Mesenchymal stem cell (in vitro differentiated cells and primary cell): ENCODE results near the gene VCPKMT.

Source experiments
- DNase-seq: peaks from one replicate; pipeline ENCODE4 v3.0.0-alpha.2; 2013
- H2AFZ ChIP-seq: one replicate; pipeline ENCODE4 v1.6.1; 2013; ENCODE audit warnings: low read depth, mild to moderate bottlenecking, control low read depth, inconsistent platforms, low read length, moderate library complexity
- H2AK5ac ChIP-seq: 2 replicates; pipeline ENCODE4 v1.6.1; 2013; ENCODE audit warnings: low read length, moderate library complexity, mild to moderate bottlenecking, inconsistent platforms; ENCODE audit not compliant: severe bottlenecking
- H2BK120ac ChIP-seq: one replicate; pipeline ENCODE4 v1.6.1; 2013; ENCODE audit warnings: low read depth, mild to moderate bottlenecking, inconsistent platforms, low read length, moderate library complexity
- H2BK12ac ChIP-seq, 2 experiments: one replicate each; pipeline ENCODE4 v1.6.1; 2013; ENCODE audit warnings: inconsistent platforms in 2 of 2, low read length in 2 of 2, mild to moderate bottlenecking in 2 of 2, moderate library complexity in 2 of 2, control low read depth in 1 of 2
- H2BK15ac ChIP-seq: one replicate; pipeline ENCODE4 v1.6.1; 2013; ENCODE audit warnings: mild to moderate bottlenecking, low read depth, inconsistent platforms; ENCODE audit not compliant: poor library complexity, severe bottlenecking
- H2BK5ac ChIP-seq: 2 replicates; pipeline ENCODE4 v1.6.1; 2013; ENCODE audit warnings: low read depth, mild to moderate bottlenecking, low read length, control low read depth, inconsistent platforms; ENCODE audit not compliant: poor library complexity, severe bottlenecking
- H3K14ac ChIP-seq, 2 experiments: one replicate each; pipeline ENCODE4 v1.6.1; 2013; ENCODE audit warnings: inconsistent platforms in 2 of 2, low read length in 2 of 2, control low read depth in 1 of 2, mild to moderate bottlenecking in 1 of 2, moderate library complexity in 1 of 2
- H3K18ac ChIP-seq, 2 experiments: one replicate each; pipeline ENCODE4 v1.6.1; 2013; ENCODE audit warnings: inconsistent platforms in 2 of 2, low read length in 2 of 2, control low read depth in 1 of 2, low read depth in 1 of 2, mild to moderate bottlenecking in 1 of 2
- H3K23ac ChIP-seq, 2 experiments: one replicate each; pipeline ENCODE4 v1.6.1; 2013; ENCODE audit warnings: inconsistent platforms in 2 of 2, low read length in 2 of 2, mild to moderate bottlenecking in 2 of 2, moderate library complexity in 2 of 2, control low read depth in 1 of 2
- H3K27ac ChIP-seq: 2 replicates; pipeline ENCODE4 v1.5.1; 2013; ENCODE audit warnings: mild to moderate bottlenecking, moderate library complexity, low read length, control low read depth, inconsistent platforms; ENCODE audit not compliant: poor library complexity, severe bottlenecking
- H3K27me3 ChIP-seq, 2 experiments: 2 replicates each; pipeline versions ENCODE4 v1.6.1 to v1.7.0; 2013; ENCODE audit warnings: low read length in 2 of 2, mild to moderate bottlenecking in 2 of 2, moderate library complexity in 2 of 2, control low read depth in 1 of 2, inconsistent platforms in 1 of 2; ENCODE audit not compliant: control insufficient read depth in 1 of 2, insufficient read depth in 1 of 2
- H3K36me3 ChIP-seq, 2 experiments: 2 replicates each; pipeline versions ENCODE4 v1.6.1 to v1.7.0; 2013; ENCODE audit warnings: low read length in 2 of 2, control low read depth in 1 of 2, inconsistent platforms in 1 of 2, low read depth in 1 of 2, mild to moderate bottlenecking in 1 of 2; ENCODE audit not compliant: insufficient read depth in 2 of 2, control insufficient read depth in 1 of 2
- H3K4ac ChIP-seq, 2 experiments: one replicate each; pipeline ENCODE4 v1.6.1; 2013; ENCODE audit warnings: inconsistent platforms in 2 of 2, low read length in 2 of 2, mild to moderate bottlenecking in 2 of 2, moderate library complexity in 2 of 2, control low read depth in 1 of 2, low read depth in 1 of 2
- H3K4me1 ChIP-seq: 2 replicates; pipeline ENCODE4 v1.6.1; 2013; ENCODE audit warnings: low read depth, low read length, control low read depth; ENCODE audit not compliant: control insufficient read depth, insufficient read depth
- H3K4me2 ChIP-seq: 2 replicates; pipeline ENCODE4 v1.6.1; 2013; ENCODE audit warnings: low read length, mild to moderate bottlenecking, inconsistent platforms; ENCODE audit not compliant: poor library complexity, severe bottlenecking
- H3K4me3 ChIP-seq, 2 experiments: 2 replicates each; pipeline versions ENCODE4 v1.5.1 to v1.7.0; 2013; ENCODE audit warnings: low read length in 2 of 2, mild to moderate bottlenecking in 2 of 2, control low read depth in 1 of 2, low read depth in 1 of 2; ENCODE audit not compliant: insufficient read depth in 1 of 2
- H3K79me1 ChIP-seq: replicated peaks from 2 replicates; pipeline ENCODE4 v1.6.1; 2013; ENCODE audit warnings: mild to moderate bottlenecking, control low read depth, low read length, inconsistent platforms; ENCODE audit not compliant: poor library complexity, severe bottlenecking
- H3K9ac ChIP-seq: 2 replicates; pipeline ENCODE4 v1.7.0; 2013; ENCODE audit warnings: mild to moderate bottlenecking, low read length, moderate library complexity
- H3K9me3 ChIP-seq: 2 replicates; pipeline ENCODE4 v1.7.0; 2013; ENCODE audit warnings: mild to moderate bottlenecking, low read length; ENCODE audit not compliant: control insufficient read depth
- H4K8ac ChIP-seq: one replicate; pipeline ENCODE4 v1.6.1; 2013; ENCODE audit warnings: inconsistent platforms, mild to moderate bottlenecking, low read length, moderate library complexity
- H4K91ac ChIP-seq: one replicate; pipeline ENCODE4 v1.6.1; 2013; ENCODE audit warnings: mild to moderate bottlenecking, low read length, inconsistent platforms
- WGBS: methylation state at CpG from one replicate; pipeline ENCODE4 v1.1.7; 2013; ENCODE audit warnings: mixed read lengths; 5-methylcytosine and 5-hydroxymethylcytosine counted together

Gene VCPKMT

GRCh38 chr14:50068496-50068895, 47.9 kb downstream of the VCPKMT start:
- Histone ChIP-seq H3K9ac (no peak overlapping the region), H3K79me1 (no peaks in the 10 kb centered on the region), H2BK15ac (no peak overlapping the region), H3K4me2 (no peak overlapping the region), H4K91ac (no peak overlapping the region), H2BK5ac (no peak overlapping the region), H3K36me3 (no peaks in the 10 kb centered on the region), H3K27me3 (no peaks in the 10 kb centered on the region), H2AK5ac (no peak overlapping the region), H3K27ac (no peak overlapping the region), H3K14ac (no peak overlapping the region), H3K9me3 (no peaks in the 10 kb centered on the region), H2BK120ac (no peak overlapping the region), H4K8ac (no peak overlapping the region), H3K4me3 (no peak overlapping the region), H3K18ac (no peak overlapping the region), H2BK12ac (no peak overlapping the region), H3K4me1 (peaks cover 2% of the 10 kb centered on the region), H3K23ac (no peak overlapping the region), H3K4ac (no peak overlapping the region), H2AFZ (no peak overlapping the region)
- no peak for DNase-seq
- WGBS, result 99% methylated on average over 7 of the region's 7 CpGs

- Histone ChIP-seq H3K27ac (peak overlapping the region; percentile 59), H3K4ac (no peak overlapping the region), H3K4me2 (no peak overlapping the region), H3K27me3 (no peaks in the 10 kb centered on the region), H3K79me1 (no peaks in the 10 kb centered on the region), H3K36me3 (no peaks in the 10 kb centered on the region), H4K8ac (no peak overlapping the region), H3K4me1 (peaks cover 3% of the 10 kb centered on the region), H3K4me3 (no peak overlapping the region), H3K9ac (no peak overlapping the region), H2AK5ac (peak overlapping the region; percentile 85), H4K91ac (no peak overlapping the region), H2AFZ (no peak overlapping the region), H3K23ac (no peak overlapping the region), H3K9me3 (no peaks in the 10 kb centered on the region), H2BK15ac (no peak overlapping the region), H3K18ac (no peak overlapping the region), H2BK12ac (no peak overlapping the region), H3K14ac (no peak overlapping the region), H2BK5ac (no peak overlapping the region), H2BK120ac (no peak overlapping the region)
- DNase-seq, result no peak
- 90% methylated on average over 5 of the region's 8 CpGs for WGBS
Observed at GRCh38 chr14:50067723-50068495, 48.5 kb downstream of the VCPKMT start.

GRCh38 chr14:50065583-50065982, 50.8 kb downstream of the VCPKMT start:
- H4K8ac ChIP-seq, result no peak overlapping the region
- no peaks in the 10 kb centered on the region for H3K36me3 ChIP-seq
- no peak overlapping the region for H3K27ac ChIP-seq
- no peak overlapping the region for H2BK120ac ChIP-seq
- no peak overlapping the region for H2BK12ac ChIP-seq
- H3K4me1 ChIP-seq, result peaks cover 22% of the 10 kb centered on the region
- H3K9me3 ChIP-seq, result no peaks in the 10 kb centered on the region
- H3K4me3 ChIP-seq, result no peak overlapping the region
- H2BK15ac ChIP-seq, result no peak overlapping the region
- 87% methylated on average over 2 of the region's 3 CpGs for WGBS
- no peaks in the 10 kb centered on the region for H3K79me1 ChIP-seq
- H3K14ac ChIP-seq, result no peak overlapping the region
- H3K27me3 ChIP-seq, result no peaks in the 10 kb centered on the region
- peak overlapping the region; percentile 74 for H3K9ac ChIP-seq
- H4K91ac ChIP-seq, result no peak overlapping the region
- H2BK5ac ChIP-seq, result no peak overlapping the region
- H3K23ac ChIP-seq, result no peak overlapping the region
- peak overlapping the region; percentile 27 for H2AK5ac ChIP-seq
- no peak overlapping the region for H2AFZ ChIP-seq
- no peak overlapping the region for H3K4ac ChIP-seq
- no peak for DNase-seq
- no peak overlapping the region for H3K4me2 ChIP-seq
- H3K18ac ChIP-seq, result no peak overlapping the region

GRCh38 chr14:50064993-50065392, 51.4 kb downstream of the VCPKMT start:
- Histone ChIP-seq H2BK5ac (no peak overlapping the region), H3K4me2 (no peak overlapping the region), H2BK120ac (no peak overlapping the region), H4K8ac (no peak overlapping the region), H3K27ac (no peak overlapping the region), H3K4ac (no peak overlapping the region), H3K27me3 (no peaks in the 10 kb centered on the region), H3K36me3 (no peaks in the 10 kb centered on the region), H3K4me3 (no peak overlapping the region), H4K91ac (no peak overlapping the region), H2AFZ (no peak overlapping the region), H3K14ac (no peak overlapping the region), H3K23ac (no peak overlapping the region), H3K18ac (no peak overlapping the region), H2BK15ac (no peak overlapping the region), H3K4me1 (peaks cover 27% of the 10 kb centered on the region), H3K9ac (peak overlapping the region; percentile 74), H3K9me3 (no peaks in the 10 kb centered on the region), H3K79me1 (no peaks in the 10 kb centered on the region), H2AK5ac (no peak overlapping the region), H2BK12ac (no peak overlapping the region)
- WGBS, result 87% methylated on average over 3 of the region's 4 CpGs
- peak; percentile 40 for DNase-seq
